Measurements from ENCODE around the gene PRKCZ. TPM values are rescaled to one million over a fixed set of nuclear protein-coding genes. Genes with fewer than 3 reads are reported as not detected.

PRKCZ gene
- total RNA-seq, 4 donors from 2014 or later: 0.29 to 8.8 (median 3.9) TPM

DNA sequence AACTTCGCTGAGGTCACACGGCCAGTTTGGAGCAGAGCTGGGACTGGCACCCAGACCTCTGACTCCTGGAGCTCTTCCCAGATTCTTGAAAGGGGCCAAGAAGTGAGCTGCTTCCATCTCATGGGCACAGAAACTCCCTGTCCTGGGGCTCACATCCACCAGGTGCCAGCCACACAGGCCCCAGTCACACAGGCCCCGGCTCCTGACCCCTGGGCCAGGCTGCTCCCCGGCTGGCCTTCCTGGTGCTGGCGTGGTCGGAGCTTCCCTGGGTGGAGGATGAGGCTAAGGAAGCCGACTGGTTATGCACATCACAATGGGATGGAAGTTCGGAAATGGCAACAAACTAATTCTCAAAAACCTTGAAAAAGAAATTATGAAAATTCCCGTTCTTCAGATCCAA is 34.1 kb upstream of the PRKCZ start:
- Histone ChIP-seq H3K4me1 (peaks cover 0 to 5% of the 10 kb centered on the region in 2 donors), H3K27ac (no peak overlapping the region), H3K36me3 (no peaks in the 10 kb centered on the region), H3K4me3 (no peak overlapping the region), H3K9me3 (no peaks in the 10 kb centered on the region), H3K27me3 (peaks cover 8 to 16% of the 10 kb centered on the region in 2 donors)
- TF ChIP-seq, protein P1, sequence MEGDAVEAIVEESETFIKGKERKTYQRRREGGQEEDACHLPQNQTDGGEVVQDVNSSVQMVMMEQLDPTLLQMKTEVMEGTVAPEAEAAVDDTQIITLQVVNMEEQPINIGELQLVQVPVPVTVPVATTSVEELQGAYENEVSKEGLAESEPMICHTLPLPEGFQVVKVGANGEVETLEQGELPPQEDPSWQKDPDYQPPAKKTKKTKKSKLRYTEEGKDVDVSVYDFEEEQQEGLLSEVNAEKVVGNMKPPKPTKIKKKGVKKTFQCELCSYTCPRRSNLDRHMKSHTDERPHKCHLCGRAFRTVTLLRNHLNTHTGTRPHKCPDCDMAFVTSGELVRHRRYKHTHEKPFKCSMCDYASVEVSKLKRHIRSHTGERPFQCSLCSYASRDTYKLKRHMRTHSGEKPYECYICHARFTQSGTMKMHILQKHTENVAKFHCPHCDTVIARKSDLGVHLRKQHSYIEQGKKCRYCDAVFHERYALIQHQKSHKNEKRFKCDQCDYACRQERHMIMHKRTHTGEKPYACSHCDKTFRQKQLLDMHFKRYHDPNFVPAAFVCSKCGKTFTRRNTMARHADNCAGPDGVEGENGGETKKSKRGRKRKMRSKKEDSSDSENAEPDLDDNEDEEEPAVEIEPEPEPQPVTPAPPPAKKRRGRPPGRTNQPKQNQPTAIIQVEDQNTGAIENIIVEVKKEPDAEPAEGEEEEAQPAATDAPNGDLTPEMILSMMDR (IDR thresholded peaks at IDR 0.05): no peak
- no peak for TF ChIP-seq POLR2A (IDR thresholded peaks at IDR 0.05)
- no peak for DNase-seq
- intact Hi-C loops (cut with DNase I; ENCODE audit: low total_unique reads): no loop called here

DNA sequence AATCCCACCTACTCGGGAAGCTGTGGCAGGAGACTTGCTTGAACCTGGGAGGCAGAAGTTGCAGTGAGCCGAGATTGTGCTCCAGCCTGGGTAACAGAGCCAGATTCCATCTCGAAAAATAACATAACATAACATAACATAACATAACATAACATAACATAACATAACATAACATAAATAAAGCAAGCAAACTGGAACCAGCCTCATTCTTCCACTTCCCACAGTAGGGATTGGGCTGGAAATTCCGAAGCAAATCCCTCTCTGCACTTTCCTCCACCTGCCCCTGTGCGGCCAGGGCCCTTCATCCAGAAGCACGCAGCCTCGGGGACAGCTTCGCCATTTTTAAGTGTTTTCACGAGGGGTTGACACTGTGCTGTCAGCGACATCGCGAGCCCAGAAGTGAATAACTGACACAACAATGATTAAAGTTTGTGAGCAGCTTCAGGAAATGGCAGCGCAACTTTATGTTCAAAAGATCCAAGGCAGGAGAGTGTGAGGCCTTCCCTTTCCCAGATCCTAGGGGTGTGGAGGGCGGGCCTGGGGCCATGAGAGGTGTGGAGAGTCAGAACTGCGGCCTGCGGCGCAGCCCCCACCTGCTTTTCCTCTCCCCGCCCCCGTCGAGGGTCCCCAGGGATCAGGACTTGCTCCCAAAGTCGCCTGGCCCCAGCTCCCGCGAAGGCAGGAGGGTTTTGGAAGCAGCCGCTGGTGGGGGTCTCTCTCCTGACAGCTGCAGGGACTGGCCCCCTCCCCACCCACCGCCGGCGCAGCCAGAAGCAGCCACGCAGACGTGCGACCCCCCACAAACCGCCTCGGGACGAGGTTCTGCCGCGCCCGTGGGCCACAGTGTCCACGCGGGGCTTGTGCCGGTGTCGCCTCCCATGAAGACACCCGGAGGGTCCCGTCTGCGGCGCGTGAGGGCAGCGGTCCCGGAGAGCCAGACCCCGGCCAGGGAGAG is 31.7 kb upstream of the PRKCZ start:
- Histone ChIP-seq H3K4me3 (no peak overlapping the region), H3K27ac (no peak overlapping the region), H3K27me3 (peaks cover 8 to 33% of the 10 kb centered on the region in 2 donors), H3K9me3 (no peaks in the 10 kb centered on the region), H3K4me1 (peaks cover 0 to 5% of the 10 kb centered on the region in 2 donors), H3K36me3 (no peaks in the 10 kb centered on the region)
- intact Hi-C loops (cut with DNase I; ENCODE audit: low total_unique reads): no loop called here
- DNase-seq: no peak
- TF ChIP-seq, protein P1 (IDR thresholded peaks at IDR 0.05): no peak
- TF ChIP-seq POLR2A (IDR thresholded peaks at IDR 0.05): no peak

DNA sequence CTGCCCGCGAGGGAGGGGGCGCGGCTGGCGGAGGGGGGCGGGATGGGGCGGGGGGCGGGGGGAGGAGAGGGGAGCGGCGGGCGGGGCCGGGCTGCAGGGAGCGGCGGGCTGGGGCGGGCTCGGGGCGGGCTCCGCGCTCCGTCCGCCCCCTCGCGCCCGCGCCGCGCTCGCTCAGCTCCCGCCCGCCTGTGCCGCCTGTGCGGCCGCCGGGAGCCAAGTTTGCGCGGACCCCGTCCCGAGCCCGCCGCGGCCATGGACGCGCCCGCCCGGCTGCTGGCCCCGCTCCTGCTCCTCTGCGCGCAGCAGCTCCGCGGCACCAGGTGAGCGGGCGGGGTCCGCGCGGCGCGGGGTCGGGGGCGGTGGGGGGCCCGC is 31.1 kb upstream of the PRKCZ start, which contains the start of gene GABRD:
TSS of gene GABRD (plus strand) at position 174 of the 372 bp plus-strand sequence. CDS start at position 253, 79 bp downstream.
- H3K9me3 ChIP-seq: no peaks in the 10 kb centered on the region
- H3K27me3 ChIP-seq: peaks cover 8 to 33% of the 10 kb centered on the region in 2 donors
- peaks cover 0 to 5% of the 10 kb centered on the region in 2 donors for H3K4me1 ChIP-seq
- intact Hi-C loops (cut with DNase I; ENCODE audit: low total_unique reads): no loop called here
- no peak within 1 kb of the TSS for H3K27ac ChIP-seq
- H3K36me3 ChIP-seq: no peaks in the 10 kb centered on the region
- TF ChIP-seq POLR2A (IDR thresholded peaks at IDR 0.05): no peak
- TF ChIP-seq, protein P1 (IDR thresholded peaks at IDR 0.05): no peak
- no peak within 1 kb of the TSS for H3K4me3 ChIP-seq
- no peak for DNase-seq

DNA sequence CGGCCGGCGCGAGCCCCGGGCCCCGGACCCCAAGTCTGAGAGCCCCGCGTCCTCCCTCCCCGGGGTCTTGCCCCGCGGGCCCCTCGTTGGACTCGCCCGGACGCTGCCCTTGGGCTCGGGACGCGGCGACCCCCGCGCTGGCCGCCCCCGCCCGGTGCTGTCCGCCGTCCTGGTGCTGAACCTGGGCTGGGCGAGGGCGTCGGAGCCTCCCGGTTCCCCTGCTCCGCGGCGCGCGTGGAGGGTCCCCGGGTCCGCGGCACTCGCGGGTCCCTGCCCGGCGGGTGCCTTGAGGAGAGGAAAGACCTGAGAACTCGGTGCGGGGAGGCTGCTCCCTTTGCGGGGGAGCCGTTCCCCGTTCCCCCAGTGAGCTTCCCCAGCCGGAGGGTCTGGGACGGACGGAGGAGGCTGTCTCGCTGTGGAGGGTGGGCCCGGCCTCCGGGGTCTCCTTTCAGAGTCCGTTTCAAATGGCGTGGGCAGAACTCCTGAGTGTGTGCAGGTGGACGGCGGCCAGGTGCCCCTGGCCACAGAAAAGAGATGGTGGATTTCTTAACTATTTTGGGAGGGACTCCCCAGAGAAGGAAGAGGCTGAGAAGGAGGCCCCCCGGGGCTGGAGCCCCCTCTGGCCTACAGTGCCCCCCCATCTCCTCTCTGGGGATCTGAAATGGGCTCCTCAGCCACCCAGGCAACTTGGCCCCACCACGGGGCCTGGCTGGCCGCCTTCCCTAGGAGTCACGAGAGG is 30.5 kb upstream of the PRKCZ start:
- no peak overlapping the region for H3K4me3 ChIP-seq
- peaks cover 8 to 33% of the 10 kb centered on the region in 2 donors for H3K27me3 ChIP-seq
- TF ChIP-seq, protein P1 (IDR thresholded peaks at IDR 0.05): no peak
- no peak for TF ChIP-seq POLR2A (IDR thresholded peaks at IDR 0.05)

DNA sequence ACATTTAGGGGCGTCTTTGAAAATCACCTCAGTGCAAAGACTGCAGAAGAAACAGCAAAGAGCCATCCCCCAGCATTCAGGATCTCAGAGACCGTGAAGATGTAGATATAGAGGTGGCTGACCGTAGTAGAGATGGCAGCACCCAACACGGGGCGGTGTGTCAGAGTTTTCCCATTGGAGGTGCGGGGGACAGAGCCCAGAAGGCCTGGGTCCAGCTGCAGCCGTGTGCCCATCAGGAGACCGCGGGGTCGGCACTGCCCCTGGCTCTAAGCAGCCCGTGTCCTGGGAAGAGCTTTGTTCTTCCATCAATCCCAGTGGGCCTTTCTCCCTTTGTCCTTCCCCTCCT is 29.9 kb upstream of the PRKCZ start:
- intact Hi-C loops (cut with DNase I; ENCODE audit: low total_unique reads): no loop called here
- Histone ChIP-seq H3K27ac (no peak overlapping the region), H3K4me1 (peaks cover 0 to 5% of the 10 kb centered on the region in 2 donors), H3K27me3 (peaks cover 8 to 33% of the 10 kb centered on the region in 2 donors), H3K36me3 (no peaks in the 10 kb centered on the region), H3K9me3 (no peaks in the 10 kb centered on the region), H3K4me3 (no peak overlapping the region)
- TF ChIP-seq POLR2A (IDR thresholded peaks at IDR 0.05): no peak
- TF ChIP-seq, protein P1 (IDR thresholded peaks at IDR 0.05): no peak
- no peak for DNase-seq

More for the DNA sequence above, 30.5 kb upstream of the PRKCZ start:
- Histone ChIP-seq H3K27ac (no peak overlapping the region), H3K4me1 (peaks cover 0 to 5% of the 10 kb centered on the region in 2 donors), H3K9me3 (no peaks in the 10 kb centered on the region), H3K36me3 (no peaks in the 10 kb centered on the region)
- DNase-seq: no peak
- intact Hi-C loops (cut with DNase I; ENCODE audit: low total_unique reads): no loop called here

Data from uterus (tissue), 4 donors.